Fibroblast of lung (primary cell): ENCODE measurements around the gene LSAMP.

Experiments used
- CTCF ChIP-seq, 2 donors: IDR thresholded peaks in 1 of 2; conservative IDR thresholded peaks in 1 of 2; 1 replicate in 1 of 2; 2 replicates in 1 of 2; pipeline ENCODE4 v1.5.1; 2011 to 2012; ENCODE audit warnings: low read length in 2 of 2, control low read depth in 1 of 2, inconsistent platforms in 1 of 2, low read depth in 1 of 2, mild to moderate bottlenecking in 1 of 2
- EZH2 ChIP-seq: IDR thresholded peaks from 2 replicates; pipeline ENCODE4 v1.5.1; 2012; ENCODE audit warnings: low read length, control low read depth, mild to moderate bottlenecking; ENCODE audit errors: missing control alignments

DNA sequence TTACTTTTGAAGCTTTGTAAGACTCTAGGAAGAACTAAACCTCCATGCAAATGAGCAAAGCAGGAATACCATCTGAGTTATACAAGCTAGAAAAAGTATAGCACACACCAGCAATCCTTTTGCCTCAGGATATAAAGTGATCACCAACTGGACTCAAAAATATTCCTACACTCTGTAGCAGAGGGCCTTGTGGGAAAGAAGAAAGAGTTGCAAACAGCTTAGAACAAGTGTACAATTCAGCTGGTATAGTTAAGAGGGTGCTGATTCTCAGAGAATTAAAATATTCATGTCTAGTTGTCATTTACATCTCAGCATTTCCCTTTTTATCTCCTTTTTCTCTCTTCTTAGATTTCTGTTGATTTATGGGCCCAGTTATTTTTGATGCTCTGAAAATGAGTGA is 573.6 kb downstream of the LSAMP start:
- no peak for TF ChIP-seq CTCF (conservative IDR thresholded peaks at IDR 0.05 in 1 of 2, IDR thresholded peaks at IDR 0.05 in 1 of 2; ENCODE audit: low read depth in 1 of 2, low read length in 2 of 2)
- no peak for TF ChIP-seq EZH2
